GM23338 (cell line): ENCODE measurements around the gene TUBA1C. TPM values are rescaled to one million over a fixed set of nuclear protein-coding genes. Genes with fewer than 3 reads are reported as not detected.

Source experiments
- ATAC-seq: fragments of 200-7000 bp; cut with Tn5 transposase; 3 replicates; pipeline ENCODE4 v1.9.1; 2020
- DNase-seq: peaks from one replicate; pipeline ENCODE4 v3.0.0-alpha.2; 2015; ENCODE audit warnings: low spot score
- H2AFZ ChIP-seq: fragments of 200-600 bp; sonication (generic); 2 replicates; pipeline ENCODE4 v1.8.0; 2016; ENCODE audit warnings: antibody characterized with exemption, mild to moderate bottlenecking, moderate library complexity
- H3F3A ChIP-seq: fragments of 200-600 bp; sonication (generic); replicated peaks from 2 replicates; pipeline ENCODE4 v1.8.0; 2017; ENCODE audit warnings: antibody characterized with exemption, mixed run types, low read depth
- H3K27ac ChIP-seq: fragments of 200-600 bp; sonication (generic); 2 replicates; pipeline ENCODE4 v1.6.1; 2016; ENCODE audit warnings: low read depth
- H3K27me3 ChIP-seq: fragments of 200-600 bp; sonication (generic); 2 replicates; pipeline ENCODE4 v1.8.0; 2016; ENCODE audit warnings: mild to moderate bottlenecking, mixed run types, moderate library complexity; ENCODE audit not compliant: insufficient read depth
- H3K36me3 ChIP-seq: fragments of 200-600 bp; sonication (generic); 2 replicates; pipeline ENCODE4 v1.8.0; 2016; ENCODE audit warnings: mild to moderate bottlenecking; ENCODE audit not compliant: insufficient read depth
- H3K4me1 ChIP-seq: fragments of 200-600 bp; sonication (generic); 2 replicates; pipeline ENCODE4 v1.8.0; 2016; ENCODE audit warnings: mild to moderate bottlenecking, moderate library complexity; ENCODE audit not compliant: insufficient read depth
- H3K4me2 ChIP-seq: fragments of 200-600 bp; sonication (generic); 2 replicates; pipeline ENCODE4 v1.7.1; 2017; ENCODE audit warnings: mixed run types
- H3K4me3 ChIP-seq: fragments of 200-600 bp; sonication (generic); 2 replicates; pipeline ENCODE4 v1.6.1; 2016; ENCODE audit warnings: mixed run types
- H3K79me2 ChIP-seq: fragments of 200-600 bp; sonication (generic); replicated peaks from 2 replicates; pipeline ENCODE4 v1.8.0; 2017; ENCODE audit warnings: mild to moderate bottlenecking; ENCODE audit not compliant: insufficient read depth
- H3K9me2 ChIP-seq: fragments of 200-600 bp; sonication (generic); 2 replicates; pipeline ENCODE4 v1.8.0; 2017; ENCODE audit not compliant: insufficient read depth
- H4K20me1 ChIP-seq: fragments of 200-600 bp; sonication (generic); replicated peaks from 2 replicates; pipeline ENCODE4 v1.8.0; 2017; ENCODE audit warnings: mild to moderate bottlenecking; ENCODE audit not compliant: insufficient read depth
- H3K27ac Mint-ChIP-seq: 2 replicates; pipeline ENCODE4 v1.8.0; 2020; ENCODE audit warnings: inconsistent platforms, mild to moderate bottlenecking, moderate library complexity, mixed read lengths
- H3K27me3 Mint-ChIP-seq: 3 replicates; pipeline ENCODE4 v1.8.0; 2022; ENCODE audit warnings: low read depth, mild to moderate bottlenecking, moderate library complexity, mixed read lengths, inconsistent platforms; ENCODE audit not compliant: insufficient read depth, poor library complexity
- H3K36me3 Mint-ChIP-seq: 3 replicates; pipeline ENCODE4 v1.8.0; 2021; ENCODE audit warnings: low read depth, mild to moderate bottlenecking, inconsistent platforms, moderate library complexity, mixed read lengths
- H3K4me1 Mint-ChIP-seq: 3 replicates; pipeline ENCODE4 v1.8.0; 2020; ENCODE audit warnings: mild to moderate bottlenecking, inconsistent platforms, mixed read lengths
- H3K4me3 Mint-ChIP-seq: 3 replicates; pipeline ENCODE4 v1.8.0; 2021; ENCODE audit warnings: moderate library complexity, mild to moderate bottlenecking, inconsistent platforms, mixed read lengths
- H3K9me3 Mint-ChIP-seq: 3 replicates; pipeline ENCODE4 v1.8.0; 2020; ENCODE audit warnings: moderate library complexity, mild to moderate bottlenecking, inconsistent platforms, mixed read lengths
- EZH2 ChIP-seq: fragments of 200-600 bp; sonication (generic); IDR thresholded peaks from one replicate; pipeline ENCODE4 v1.8.0; 2017; ENCODE audit warnings: antibody characterized with exemption, mild to moderate bottlenecking, low read depth; ENCODE audit not compliant: unreplicated experiment
- EZH2phosphoT487 ChIP-seq: fragments of 200-600 bp; sonication (generic); IDR thresholded peaks from one replicate; pipeline ENCODE4 v1.8.1; 2018; ENCODE audit warnings: antibody characterized with exemption; ENCODE audit not compliant: unreplicated experiment
- JUNB ChIP-seq: IDR thresholded peaks from one replicate; pipeline ENCODE4 v1.6.1; 2016; ENCODE audit warnings: antibody characterized with exemption; ENCODE audit not compliant: unreplicated experiment
- POLR2AphosphoS5 ChIP-seq: IDR thresholded peaks from 2 replicates; pipeline ENCODE4 v1.6.1; 2016; ENCODE audit warnings: antibody characterized with exemption, low read depth
- ZNF114 ChIP-seq: fragments of 250-450 bp; sonication (Bioruptor Pico); IDR thresholded peaks from 2 replicates; pipeline ENCODE4 v1.5.0; 2020; ENCODE audit warnings: mild to moderate bottlenecking, moderate library complexity
- ZNF331 ChIP-seq: fragments of 250-450 bp; sonication (Bioruptor Pico); IDR thresholded peaks from 2 replicates; pipeline ENCODE4 v1.5.0; 2020; ENCODE audit warnings: low read depth, mild to moderate bottlenecking, moderate library complexity
- polyA plus RNA-seq: library from polyadenylated mRNA; unstranded; fragments of >200 nt; fragmentation: Nextera tagmentation; extraction: Ambion mirVana; gene quantifications from 2 replicates; pipeline ENCODE4 v1.2.1, GENCODE V29; 2016
- total RNA-seq: library from RNA; depleted of rRNA; stranded (reverse); fragments of >200 nt; shearing (Covaris generic); gene quantifications from 2 replicates; pipeline ENCODE4 v1.2.3, GENCODE V29; 2014
- TF ChIP-seq, protein P1 (sequence below): fragments of 250-450 bp; sonication (Bioruptor Pico); IDR thresholded peaks from 2 replicates; pipeline ENCODE4 v1.5.0; 2020; ENCODE audit warnings: mild to moderate bottlenecking, moderate library complexity
- TF ChIP-seq, protein P2 (sequence below): IDR thresholded peaks from one replicate; pipeline ENCODE4 v1.6.1; 2018; ENCODE audit warnings: antibody characterized with exemption; ENCODE audit not compliant: unreplicated experiment
- TF ChIP-seq, protein P3 (sequence below), 2 experiments: fragments of 200-600 bp in 1 of 2; sonication (generic) in 1 of 2; conservative IDR thresholded peaks; 2 replicates each; pipeline versions ENCODE4 v1.5.1 to v1.6.1; 2016 to 2017; ENCODE audit warnings: antibody characterized with exemption in 2 of 2, low read depth in 2 of 2, mild to moderate bottlenecking in 2 of 2, moderate library complexity in 1 of 2

The TUBA1C gene
- total and polyA plus RNA-seq, 2 experiments from 2014 or later = 191 to 728 TPM

DNA sequence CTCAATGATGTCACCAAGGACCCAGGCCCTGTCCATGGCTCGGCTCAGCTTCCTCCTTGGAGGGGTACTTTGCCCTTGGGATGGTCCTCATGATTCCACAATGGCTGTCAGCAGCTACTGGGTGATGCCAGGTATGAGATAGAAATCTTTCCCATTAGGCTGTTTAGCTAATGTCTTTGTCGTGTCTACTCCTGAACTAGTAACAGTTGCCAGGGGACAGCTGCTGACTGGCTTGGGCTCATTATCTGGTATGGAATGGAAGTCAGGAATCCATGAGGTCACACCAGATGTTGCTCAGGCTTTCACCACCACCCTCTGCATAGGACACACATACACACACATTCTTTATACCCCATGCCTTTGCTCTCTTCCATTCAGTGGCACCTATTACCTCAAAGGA, 39.3 kb downstream of the TUBA1C start:
- no peak overlapping the region for H3K27ac ChIP-seq
- H3K4me1 ChIP-seq = no peaks in the 10 kb centered on the region
- no peak overlapping the region for H3K4me2 ChIP-seq
- peaks cover 17% of the 10 kb centered on the region for H3K27me3 ChIP-seq
- Mint-ChIP-seq H3K4me1 (no peaks in the 10 kb centered on the region), H3K27me3 (peaks cover 12% of the 10 kb centered on the region), H3K4me3 (no peak overlapping the region), H3K36me3 (no peaks in the 10 kb centered on the region), H3K27ac (no peak overlapping the region), H3K9me3 (no peaks in the 10 kb centered on the region)
- H3K36me3 ChIP-seq = no peaks in the 10 kb centered on the region
- no peaks in the 10 kb centered on the region for H3F3A ChIP-seq
- H3K79me2 ChIP-seq = no peaks in the 10 kb centered on the region
- ATAC-seq (no peak), DNase-seq (no peak)
- no peaks in the 10 kb centered on the region for H4K20me1 ChIP-seq
- no peak overlapping the region for H3K4me3 ChIP-seq
- H3K9me2 ChIP-seq = no peaks in the 10 kb centered on the region
- TF ChIP-seq ZNF331 (CRISPR knock-in tag) = no peak
- no peak for TF ChIP-seq JUNB
- H2AFZ ChIP-seq = no peak overlapping the region

DNA sequence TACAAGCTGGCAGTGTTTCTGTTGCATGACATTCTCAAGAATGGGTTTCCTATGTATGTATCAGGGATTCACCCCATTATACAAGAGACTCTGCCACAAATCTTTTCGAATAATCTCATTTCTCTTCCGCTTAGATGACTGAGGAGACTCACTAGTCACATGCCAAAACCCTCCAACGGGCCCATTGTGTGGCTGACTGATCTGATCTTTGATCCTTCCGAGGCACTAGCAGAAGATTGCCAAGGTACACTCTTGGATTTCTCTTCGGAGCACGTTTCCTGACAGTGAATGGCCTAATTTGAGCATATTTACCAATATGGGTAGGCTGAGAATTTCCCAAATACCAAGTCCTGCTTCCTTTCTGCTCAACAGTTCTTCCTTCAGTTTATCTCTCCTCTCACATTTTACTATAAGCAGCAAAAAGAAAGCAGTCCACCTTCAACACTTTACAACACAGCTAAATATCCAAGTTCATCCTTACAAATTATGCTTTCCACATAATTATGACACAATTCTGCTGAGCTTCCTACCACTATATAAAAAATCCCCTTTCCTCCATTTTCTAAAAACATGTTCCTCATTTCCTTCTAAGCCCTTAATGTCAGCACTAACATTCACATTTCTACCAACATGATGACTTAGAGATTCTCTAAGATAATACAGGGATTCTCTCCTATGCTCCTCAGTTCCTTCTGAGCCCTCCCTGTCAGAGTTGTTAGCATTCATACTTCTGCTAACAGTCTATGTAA, 41.1 kb downstream of the TUBA1C start:
- Histone ChIP-seq H3K9me2 (no peaks in the 10 kb centered on the region), H3K4me1 (no peaks in the 10 kb centered on the region), H3K79me2 (no peaks in the 10 kb centered on the region), H4K20me1 (no peaks in the 10 kb centered on the region), H3K27ac (no peak overlapping the region), H3K27me3 (peaks cover 12% of the 10 kb centered on the region; the same call in 1 of the 2 replicates), H2AFZ (no peak overlapping the region), H3K4me3 (no peak overlapping the region), H3F3A (no peaks in the 10 kb centered on the region), H3K4me2 (no peak overlapping the region), H3K36me3 (no peaks in the 10 kb centered on the region)
- H3K4me1 Mint-ChIP-seq = no peaks in the 10 kb centered on the region
- H3K9me3 Mint-ChIP-seq = no peaks in the 10 kb centered on the region
- H3K36me3 Mint-ChIP-seq = no peaks in the 10 kb centered on the region
- no peak for ATAC-seq
- H3K27ac Mint-ChIP-seq = no peak overlapping the region
- H3K4me3 Mint-ChIP-seq = no peak overlapping the region
- TF ChIP-seq ZNF114 = no peak
- TF ChIP-seq, protein P1, sequence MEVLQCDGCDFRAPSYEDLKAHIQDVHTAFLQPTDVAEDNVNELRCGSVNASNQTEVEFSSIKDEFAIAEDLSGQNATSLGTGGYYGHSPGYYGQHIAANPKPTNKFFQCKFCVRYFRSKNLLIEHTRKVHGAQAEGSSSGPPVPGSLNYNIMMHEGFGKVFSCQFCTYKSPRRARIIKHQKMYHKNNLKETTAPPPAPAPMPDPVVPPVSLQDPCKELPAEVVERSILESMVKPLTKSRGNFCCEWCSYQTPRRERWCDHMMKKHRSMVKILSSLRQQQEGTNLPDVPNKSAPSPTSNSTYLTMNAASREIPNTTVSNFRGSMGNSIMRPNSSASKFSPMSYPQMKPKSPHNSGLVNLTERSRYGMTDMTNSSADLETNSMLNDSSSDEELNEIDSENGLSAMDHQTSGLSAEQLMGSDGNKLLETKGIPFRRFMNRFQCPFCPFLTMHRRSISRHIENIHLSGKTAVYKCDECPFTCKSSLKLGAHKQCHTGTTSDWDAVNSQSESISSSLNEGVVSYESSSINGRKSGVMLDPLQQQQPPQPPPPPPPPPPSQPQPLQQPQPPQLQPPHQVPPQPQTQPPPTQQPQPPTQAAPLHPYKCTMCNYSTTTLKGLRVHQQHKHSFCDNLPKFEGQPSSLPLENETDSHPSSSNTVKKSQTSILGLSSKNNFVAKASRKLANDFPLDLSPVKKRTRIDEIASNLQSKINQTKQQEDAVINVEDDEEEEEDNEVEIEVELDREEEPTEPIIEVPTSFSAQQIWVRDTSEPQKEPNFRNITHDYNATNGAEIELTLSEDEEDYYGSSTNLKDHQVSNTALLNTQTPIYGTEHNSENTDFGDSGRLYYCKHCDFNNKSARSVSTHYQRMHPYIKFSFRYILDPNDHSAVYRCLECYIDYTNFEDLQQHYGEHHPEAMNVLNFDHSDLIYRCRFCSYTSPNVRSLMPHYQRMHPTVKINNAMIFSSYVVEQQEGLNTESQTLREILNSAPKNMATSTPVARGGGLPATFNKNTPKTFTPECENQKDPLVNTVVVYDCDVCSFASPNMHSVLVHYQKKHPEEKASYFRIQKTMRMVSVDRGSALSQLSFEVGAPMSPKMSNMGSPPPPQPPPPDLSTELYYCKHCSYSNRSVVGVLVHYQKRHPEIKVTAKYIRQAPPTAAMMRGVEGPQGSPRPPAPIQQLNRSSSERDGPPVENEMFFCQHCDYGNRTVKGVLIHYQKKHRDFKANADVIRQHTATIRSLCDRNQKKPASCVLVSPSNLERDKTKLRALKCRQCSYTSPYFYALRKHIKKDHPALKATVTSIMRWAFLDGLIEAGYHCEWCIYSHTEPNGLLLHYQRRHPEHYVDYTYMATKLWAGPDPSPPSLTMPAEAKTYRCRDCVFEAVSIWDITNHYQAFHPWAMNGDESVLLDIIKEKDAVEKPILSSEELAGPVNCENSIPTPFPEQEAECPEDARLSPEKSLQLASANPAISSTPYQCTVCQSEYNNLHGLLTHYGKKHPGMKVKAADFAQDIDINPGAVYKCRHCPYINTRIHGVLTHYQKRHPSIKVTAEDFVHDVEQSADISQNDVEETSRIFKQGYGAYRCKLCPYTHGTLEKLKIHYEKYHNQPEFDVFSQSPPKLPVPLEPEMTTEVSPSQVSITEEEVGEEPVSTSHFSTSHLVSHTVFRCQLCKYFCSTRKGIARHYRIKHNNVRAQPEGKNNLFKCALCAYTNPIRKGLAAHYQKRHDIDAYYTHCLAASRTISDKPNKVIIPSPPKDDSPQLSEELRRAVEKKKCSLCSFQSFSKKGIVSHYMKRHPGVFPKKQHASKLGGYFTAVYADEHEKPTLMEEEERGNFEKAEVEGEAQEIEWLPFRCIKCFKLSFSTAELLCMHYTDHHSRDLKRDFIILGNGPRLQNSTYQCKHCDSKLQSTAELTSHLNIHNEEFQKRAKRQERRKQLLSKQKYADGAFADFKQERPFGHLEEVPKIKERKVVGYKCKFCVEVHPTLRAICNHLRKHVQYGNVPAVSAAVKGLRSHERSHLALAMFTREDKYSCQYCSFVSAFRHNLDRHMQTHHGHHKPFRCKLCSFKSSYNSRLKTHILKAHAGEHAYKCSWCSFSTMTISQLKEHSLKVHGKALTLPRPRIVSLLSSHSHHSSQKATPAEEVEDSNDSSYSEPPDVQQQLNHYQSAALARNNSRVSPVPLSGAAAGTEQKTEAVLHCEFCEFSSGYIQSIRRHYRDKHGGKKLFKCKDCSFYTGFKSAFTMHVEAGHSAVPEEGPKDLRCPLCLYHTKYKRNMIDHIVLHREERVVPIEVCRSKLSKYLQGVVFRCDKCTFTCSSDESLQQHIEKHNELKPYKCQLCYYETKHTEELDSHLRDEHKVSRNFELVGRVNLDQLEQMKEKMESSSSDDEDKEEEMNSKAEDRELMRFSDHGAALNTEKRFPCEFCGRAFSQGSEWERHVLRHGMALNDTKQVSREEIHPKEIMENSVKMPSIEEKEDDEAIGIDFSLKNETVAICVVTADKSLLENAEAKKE (CRISPR knock-in tag) = no peak
- TF ChIP-seq EZH2phosphoT487 = no peak
- TF ChIP-seq, protein P2, sequence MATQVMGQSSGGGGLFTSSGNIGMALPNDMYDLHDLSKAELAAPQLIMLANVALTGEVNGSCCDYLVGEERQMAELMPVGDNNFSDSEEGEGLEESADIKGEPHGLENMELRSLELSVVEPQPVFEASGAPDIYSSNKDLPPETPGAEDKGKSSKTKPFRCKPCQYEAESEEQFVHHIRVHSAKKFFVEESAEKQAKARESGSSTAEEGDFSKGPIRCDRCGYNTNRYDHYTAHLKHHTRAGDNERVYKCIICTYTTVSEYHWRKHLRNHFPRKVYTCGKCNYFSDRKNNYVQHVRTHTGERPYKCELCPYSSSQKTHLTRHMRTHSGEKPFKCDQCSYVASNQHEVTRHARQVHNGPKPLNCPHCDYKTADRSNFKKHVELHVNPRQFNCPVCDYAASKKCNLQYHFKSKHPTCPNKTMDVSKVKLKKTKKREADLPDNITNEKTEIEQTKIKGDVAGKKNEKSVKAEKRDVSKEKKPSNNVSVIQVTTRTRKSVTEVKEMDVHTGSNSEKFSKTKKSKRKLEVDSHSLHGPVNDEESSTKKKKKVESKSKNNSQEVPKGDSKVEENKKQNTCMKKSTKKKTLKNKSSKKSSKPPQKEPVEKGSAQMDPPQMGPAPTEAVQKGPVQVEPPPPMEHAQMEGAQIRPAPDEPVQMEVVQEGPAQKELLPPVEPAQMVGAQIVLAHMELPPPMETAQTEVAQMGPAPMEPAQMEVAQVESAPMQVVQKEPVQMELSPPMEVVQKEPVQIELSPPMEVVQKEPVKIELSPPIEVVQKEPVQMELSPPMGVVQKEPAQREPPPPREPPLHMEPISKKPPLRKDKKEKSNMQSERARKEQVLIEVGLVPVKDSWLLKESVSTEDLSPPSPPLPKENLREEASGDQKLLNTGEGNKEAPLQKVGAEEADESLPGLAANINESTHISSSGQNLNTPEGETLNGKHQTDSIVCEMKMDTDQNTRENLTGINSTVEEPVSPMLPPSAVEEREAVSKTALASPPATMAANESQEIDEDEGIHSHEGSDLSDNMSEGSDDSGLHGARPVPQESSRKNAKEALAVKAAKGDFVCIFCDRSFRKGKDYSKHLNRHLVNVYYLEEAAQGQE = no peak
- TF ChIP-seq EZH2 = no peak
- TF ChIP-seq, protein P3, sequence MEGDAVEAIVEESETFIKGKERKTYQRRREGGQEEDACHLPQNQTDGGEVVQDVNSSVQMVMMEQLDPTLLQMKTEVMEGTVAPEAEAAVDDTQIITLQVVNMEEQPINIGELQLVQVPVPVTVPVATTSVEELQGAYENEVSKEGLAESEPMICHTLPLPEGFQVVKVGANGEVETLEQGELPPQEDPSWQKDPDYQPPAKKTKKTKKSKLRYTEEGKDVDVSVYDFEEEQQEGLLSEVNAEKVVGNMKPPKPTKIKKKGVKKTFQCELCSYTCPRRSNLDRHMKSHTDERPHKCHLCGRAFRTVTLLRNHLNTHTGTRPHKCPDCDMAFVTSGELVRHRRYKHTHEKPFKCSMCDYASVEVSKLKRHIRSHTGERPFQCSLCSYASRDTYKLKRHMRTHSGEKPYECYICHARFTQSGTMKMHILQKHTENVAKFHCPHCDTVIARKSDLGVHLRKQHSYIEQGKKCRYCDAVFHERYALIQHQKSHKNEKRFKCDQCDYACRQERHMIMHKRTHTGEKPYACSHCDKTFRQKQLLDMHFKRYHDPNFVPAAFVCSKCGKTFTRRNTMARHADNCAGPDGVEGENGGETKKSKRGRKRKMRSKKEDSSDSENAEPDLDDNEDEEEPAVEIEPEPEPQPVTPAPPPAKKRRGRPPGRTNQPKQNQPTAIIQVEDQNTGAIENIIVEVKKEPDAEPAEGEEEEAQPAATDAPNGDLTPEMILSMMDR (conservative IDR thresholded peaks at IDR 0.05; ENCODE audit: low read depth in 2 of 2) = no peak
- TF ChIP-seq POLR2AphosphoS5 = no peak
- DNase-seq = no peak
- H3K27me3 Mint-ChIP-seq = peaks cover 14% of the 10 kb centered on the region
